Transverse colon (tissue), 4 donors: ENCODE results near the gene PPP6C.

Experiments used
- CTCF ChIP-seq, 5 experiments: fragments of 200-600 bp in 3 of 5; fragments of 450-650 bp in 2 of 5; sonication (generic) in 3 of 5; IDR thresholded peaks; 1 replicate in 2 of 5; 2 replicates in 3 of 5; pipeline ENCODE4 v1.5.1; 2016 to 2017; ENCODE audit warnings: antibody characterized with exemption in 5 of 5, inconsistent platforms in 3 of 5, mild to moderate bottlenecking in 2 of 5, moderate library complexity in 1 of 5
- EP300 ChIP-seq: sonication (generic); formaldehyde crosslinking; IDR thresholded peaks from one replicate; pipeline ENCODE4 v1.6.1; 2017; ENCODE audit warnings: antibody characterized with exemption, low read depth
- POLR2AphosphoS5 ChIP-seq, 3 donors: sonication (generic); formaldehyde crosslinking; IDR thresholded peaks; one replicate each; pipeline ENCODE4 v1.6.1; 2016; ENCODE audit warnings: antibody characterized with exemption in 3 of 3

- no peak for TF ChIP-seq EP300
- no peak for TF ChIP-seq CTCF (IDR thresholded peaks at IDR 0.05)
- no peak for TF ChIP-seq POLR2AphosphoS5 (IDR thresholded peaks at IDR 0.05)
These were observed 49.0 kb downstream of the PPP6C start for GRCh38 chr9:125140576-125140975.
